GM19023 (cell line): Measurements from ENCODE around the gene ATG16L1.
"Not testable (repeated sequence)": the region's sequence is repeated elsewhere in the genome, so short reads cannot be mapped to it uniquely, and the experiment has no call there.

Experiments used
- ATAC-seq: cut with Tn5 transposase; IDR thresholded peaks from one replicate; pipeline ENCODE4 v1.9.1; 2021; ENCODE audit warnings: mild to moderate bottlenecking, moderate library complexity; ENCODE audit not compliant: unreplicated experiment

The ATG16L1 gene

DNA sequence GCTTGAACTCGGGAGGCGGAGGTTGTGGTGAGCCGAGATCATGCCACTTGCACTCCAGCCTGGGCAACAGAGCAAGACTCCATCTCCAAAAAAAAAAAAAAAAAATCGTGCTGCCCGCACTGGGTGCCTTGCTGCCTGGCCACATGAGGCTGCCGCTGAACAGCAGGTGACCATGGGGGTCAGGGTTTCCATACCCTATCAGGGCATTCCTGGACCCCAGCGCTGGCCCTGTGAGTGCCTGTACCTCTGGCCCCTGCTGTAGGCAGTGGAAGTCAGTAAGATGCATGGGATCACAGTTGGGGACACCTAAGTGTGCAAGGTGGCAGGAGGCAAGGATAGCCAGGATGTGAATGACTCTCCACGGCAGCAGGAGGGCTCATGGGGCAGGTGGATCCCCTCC, 75.0 kb downstream of the ATG16L1 start:
- no peak for ATAC-seq

DNA sequence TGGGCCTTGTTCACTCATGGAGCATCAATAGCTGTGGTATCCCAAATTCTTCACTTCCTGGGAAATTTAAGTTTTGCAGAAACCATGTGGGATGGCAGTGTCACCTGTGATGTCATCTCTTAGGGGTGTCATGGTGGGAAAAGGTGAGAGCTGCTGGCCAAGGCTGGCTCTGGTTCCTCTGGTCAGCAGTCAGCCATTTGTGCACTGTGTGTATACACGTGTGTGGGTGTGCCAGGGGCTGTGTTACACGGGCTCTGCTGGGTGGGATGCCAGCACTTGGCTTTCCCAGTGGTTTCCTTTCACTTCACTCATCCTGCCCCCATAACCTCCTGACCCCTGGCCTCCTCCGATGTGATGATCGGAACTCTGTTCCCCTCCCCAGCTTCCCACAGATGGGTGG, 77.4 kb downstream of the ATG16L1 start:
- no peak for ATAC-seq

DNA sequence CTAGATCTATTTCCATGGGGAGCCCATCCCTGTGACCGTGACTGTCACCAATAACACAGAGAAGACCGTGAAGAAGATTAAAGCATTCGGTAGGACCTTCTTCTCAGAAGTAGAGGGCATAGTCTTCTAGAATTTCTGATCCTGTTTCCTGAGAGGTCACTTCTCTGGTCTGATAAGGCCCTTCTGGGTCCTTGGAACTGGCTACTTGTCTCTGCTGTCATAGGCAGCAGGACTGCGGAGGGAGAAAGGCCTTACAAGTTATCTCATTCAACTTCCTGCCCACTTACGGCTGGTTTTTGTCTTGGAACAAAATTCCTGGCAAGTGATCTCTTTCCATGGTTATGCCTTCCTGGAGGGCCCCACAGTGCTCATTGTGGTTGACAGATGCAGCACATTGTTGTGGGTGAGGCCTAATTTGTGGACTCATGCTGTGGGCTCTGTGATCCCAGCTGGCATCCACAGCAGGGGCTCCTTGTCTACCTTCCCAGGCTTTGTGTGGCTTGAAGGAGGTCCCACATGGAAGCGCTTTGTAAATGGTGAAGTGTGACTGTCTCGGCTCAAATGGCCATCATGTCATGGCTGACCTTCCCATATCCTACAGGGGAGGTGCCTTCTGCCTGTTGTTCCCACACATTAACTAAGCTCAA, 78.1 kb downstream of the ATG16L1 start:
- no peak for ATAC-seq

DNA sequence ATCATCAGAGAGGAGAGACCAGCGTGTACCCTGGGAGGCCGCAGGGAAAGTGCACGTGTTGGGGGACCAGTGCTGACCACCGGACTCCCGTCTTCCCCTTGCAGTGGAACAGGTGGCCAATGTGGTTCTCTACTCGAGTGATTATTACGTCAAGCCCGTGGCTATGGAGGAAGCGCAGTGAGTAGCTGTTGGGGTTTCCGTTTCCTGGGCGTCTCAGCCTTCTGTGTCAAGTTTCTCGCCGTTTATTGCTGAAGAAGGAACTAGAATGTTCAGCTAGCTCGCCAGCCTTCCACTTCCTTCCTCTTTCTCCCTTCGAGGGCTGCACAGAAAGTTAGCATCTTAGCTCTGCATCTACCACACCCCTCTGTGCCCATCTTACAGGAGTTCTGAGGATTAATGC, 80.1 kb downstream of the ATG16L1 start:
- peak; percentile 78 for ATAC-seq

DNA sequence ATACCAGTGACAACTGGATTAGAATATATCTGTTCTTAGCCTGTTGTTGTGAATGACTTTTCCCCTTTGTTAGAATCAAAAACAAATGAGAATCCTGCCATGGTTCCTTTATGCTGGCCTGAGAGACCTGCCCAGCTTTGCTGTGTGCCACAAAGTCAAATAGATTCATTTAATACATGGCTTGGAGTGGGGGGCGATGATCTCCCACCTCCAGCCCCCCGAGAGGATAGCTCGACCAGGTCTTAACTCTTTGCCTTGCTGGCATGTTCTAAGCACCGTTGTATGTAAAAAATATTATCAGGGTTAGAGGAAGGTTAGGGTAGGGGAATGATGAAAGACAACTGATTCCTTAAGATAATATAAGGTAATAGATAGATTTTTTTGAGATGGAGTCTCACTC, 80.7 kb downstream of the ATG16L1 start:
- no peak for ATAC-seq

- ATAC-seq = no peak
Observed at GRCh38 chr2:233334915-233335314, 83.4 kb downstream of the ATG16L1 start.

GRCh38 chr2:233336091-233336490, 84.6 kb downstream of the ATG16L1 start:
- ATAC-seq = not testable (repeated sequence)

DNA sequence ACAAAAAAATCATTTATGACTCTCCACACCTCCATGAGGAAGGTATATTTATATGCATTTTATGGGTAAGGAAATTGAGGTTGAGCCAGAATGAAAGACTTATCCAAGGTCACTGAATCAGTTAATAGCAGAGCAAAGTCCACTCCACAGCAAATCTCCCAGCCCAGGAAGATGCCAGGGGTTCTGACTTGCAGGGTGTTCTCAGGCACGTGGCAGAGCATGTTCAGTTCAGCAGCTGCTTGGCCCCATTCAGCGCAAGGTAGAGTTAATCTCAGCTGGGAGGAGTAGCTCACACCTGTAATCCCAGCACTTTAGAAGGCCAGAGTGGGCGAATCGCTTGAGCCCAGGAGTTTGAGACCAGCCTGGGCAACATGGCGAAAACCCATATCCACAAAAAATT, 85.1 kb downstream of the ATG16L1 start:
- no peak for ATAC-seq

DNA sequence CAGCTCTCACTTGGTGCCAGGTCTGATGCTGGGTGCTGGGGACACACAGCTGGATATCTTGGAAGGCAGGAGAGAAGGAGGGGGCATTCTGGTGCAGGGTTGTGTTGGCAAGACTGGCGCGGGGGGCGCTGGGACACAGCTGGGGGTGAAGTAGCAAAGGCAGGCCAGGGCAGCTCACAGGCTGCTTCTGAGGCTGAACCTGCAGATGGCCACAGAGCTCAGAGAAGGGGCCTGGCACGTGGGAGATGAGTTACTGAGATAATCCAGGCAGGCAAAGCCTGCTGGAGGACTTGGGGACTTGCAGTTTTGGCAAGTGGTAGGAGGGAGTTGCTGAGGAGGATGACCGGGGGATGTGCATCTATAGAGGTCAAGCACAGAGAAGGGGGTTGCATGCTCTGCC, 86.6 kb downstream of the ATG16L1 start:
- no peak for ATAC-seq

DNA sequence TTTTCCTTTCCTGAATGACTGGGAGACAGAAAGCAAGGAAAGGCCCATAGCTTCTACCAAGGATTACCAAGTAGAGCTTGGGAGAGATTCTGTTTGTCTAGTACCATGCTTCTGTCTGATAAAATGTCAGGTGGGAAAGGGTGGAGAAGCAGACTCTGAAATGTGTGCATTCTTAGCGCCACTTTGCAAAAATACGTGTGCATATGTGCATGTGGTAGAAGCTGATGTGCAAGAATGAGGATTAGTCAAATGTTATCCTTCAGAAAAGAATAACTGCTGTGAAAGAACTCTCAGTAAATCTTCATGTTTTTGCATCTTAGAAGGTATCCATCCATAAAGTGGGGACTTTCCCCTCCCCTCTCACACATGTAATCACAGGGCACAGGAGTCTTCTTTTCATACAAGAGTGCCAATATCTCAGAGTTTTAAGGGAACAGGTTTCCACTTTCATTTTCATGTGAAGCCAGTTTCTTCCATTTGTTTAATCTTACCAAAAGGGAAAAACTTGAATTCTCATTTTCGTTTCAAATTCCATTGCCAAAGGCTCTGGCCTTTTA, 87.4 kb downstream of the ATG16L1 start:
- ATAC-seq = no peak

- no peak for ATAC-seq
Observed at GRCh38 chr2:233339427-233339826, 88.0 kb downstream of the ATG16L1 start.

GRCh38 chr2:233341296-233341695, 89.8 kb downstream of the ATG16L1 start:
- no peak for ATAC-seq

DNA sequence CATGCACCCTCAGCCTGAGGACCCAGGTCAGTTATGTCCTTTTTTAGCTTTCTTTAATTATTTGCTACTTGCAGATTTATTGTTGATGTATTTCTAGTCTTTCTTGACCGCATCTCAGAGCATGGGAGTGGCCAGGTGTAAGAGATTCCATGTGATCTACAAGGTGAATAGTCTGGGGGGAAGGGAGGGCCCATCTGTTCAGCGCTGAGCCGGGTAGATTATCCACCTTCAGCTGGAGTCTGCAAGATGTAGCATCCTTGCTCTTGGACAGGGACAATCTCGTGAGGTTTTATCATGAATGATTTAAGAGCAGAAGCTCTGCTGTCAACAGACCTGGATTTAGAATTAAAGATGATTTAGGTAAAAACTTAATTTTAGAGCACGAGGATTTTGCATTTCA, 90.8 kb downstream of the ATG16L1 start:
- no peak for ATAC-seq

DNA sequence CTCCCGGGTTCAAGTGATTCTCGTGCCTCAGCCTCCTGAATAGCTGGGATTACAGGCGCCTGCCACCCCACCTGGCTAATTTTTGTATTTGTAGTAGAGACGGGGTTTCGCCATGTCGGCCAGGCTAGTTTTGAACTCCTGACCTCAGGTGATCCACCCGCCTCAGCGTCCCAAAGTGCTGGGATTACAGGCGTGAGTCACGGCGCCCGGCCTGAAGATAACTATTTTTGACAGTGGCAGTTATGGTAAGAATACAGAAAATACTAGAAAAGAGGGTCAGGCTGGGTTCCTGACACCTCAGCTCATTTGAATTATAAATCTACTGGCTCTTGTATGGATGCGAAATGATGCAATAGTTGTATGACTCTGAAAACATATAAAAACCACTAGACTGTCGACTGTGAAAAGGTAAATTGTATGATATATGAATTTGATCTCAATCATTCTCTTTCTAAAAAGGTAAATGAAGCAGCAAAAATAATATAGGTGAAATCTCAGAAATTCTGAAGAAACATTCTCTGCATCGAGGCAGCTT, 91.8 kb downstream of the ATG16L1 start:
- no peak for ATAC-seq
